NB4 (cell line): ENCODE measurements around the gene SCIMP.

Experiments
- DNase-seq: peaks from one replicate; pipeline ENCODE4 v3.0.0; 2010; ENCODE audit warnings: low read depth
- H3K4me3 ChIP-seq: one replicate; pipeline ENCODE4 v1.5.1; 2011; ENCODE audit warnings: mild to moderate bottlenecking, low read depth, low read length, moderate library complexity
- MYC ChIP-seq: IDR thresholded peaks from 2 replicates; pipeline ENCODE4 v1.6.1; 2011; ENCODE audit warnings: low read depth, low read length
- POLR2A ChIP-seq: IDR thresholded peaks from 2 replicates; pipeline ENCODE4 v1.6.1; 2011; ENCODE audit warnings: mild to moderate bottlenecking; ENCODE audit not compliant: insufficient read length; ENCODE audit errors: extremely low read depth
- TF ChIP-seq, protein P1 (sequence below): IDR thresholded peaks from 2 replicates; pipeline ENCODE4 v1.6.1; 2011; ENCODE audit warnings: low read depth, low read length
- TF ChIP-seq, protein P2 (sequence below): IDR thresholded peaks from one replicate; pipeline ENCODE4 v1.5.1; 2012; ENCODE audit warnings: low read depth, low read length

The SCIMP gene

DNA sequence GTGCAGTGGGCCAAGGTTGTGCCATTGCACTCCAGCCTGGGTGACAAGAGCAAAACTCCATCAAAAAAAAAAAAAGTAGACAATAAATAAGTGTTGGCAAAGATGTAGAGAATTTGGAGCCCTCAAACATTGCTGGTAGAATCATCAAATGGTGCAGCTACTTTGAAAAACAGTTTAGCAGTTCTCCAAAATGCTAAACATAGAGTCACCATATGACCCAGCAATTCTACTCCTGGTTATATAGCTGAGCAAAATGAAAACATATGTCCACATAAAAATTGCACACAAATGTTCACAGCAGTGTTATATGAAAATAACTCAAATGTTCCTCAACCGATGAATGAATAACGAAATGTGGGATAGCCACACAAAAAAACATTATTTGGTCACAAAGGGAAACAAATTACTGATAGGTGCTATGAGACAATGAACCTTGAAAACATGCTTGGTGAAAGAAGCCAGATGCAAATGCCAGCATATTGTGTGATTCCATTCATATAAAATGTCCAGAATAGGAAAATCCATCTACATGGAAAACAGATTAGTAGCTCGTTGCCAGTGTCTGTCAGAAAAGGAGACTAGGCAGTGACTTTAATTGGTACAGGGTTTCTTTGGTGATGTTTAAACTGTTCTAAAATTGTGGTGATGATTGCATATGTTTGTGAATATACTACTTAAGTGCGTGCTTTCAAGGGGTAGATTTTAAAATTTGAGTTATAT is 34.7 kb upstream of the SCIMP start:
- TF ChIP-seq, protein P1, sequence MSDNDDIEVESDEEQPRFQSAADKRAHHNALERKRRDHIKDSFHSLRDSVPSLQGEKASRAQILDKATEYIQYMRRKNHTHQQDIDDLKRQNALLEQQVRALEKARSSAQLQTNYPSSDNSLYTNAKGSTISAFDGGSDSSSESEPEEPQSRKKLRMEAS: no peak
- DNase-seq: no peak
- no peak overlapping the region for H3K4me3 ChIP-seq

DNA sequence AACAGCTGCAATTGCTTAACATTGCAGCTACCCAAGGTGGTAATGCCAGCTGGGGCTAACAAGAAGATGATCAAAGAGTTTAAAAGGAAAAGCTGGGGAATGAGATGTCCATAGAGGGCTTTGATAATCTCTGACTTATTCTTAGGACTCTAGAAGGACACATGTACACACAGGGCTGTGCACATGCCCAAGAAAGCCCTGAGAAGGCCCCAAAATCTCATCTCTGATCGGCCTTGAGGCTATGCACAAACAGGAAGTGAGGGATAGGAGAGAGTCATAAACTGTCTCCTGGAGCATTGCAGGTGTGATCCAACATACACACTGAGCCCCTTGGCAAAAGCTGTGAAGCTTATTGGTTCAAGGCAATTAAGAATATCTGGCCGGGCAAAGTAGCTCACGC is 30.2 kb upstream of the SCIMP start:
- TF ChIP-seq POLR2A (no peak), MYC (no peak)
- TF ChIP-seq, protein P1: 0 out of 2 replicates have a peak, but pooled peaks have one; percentile 4
- DNase-seq: peak; percentile 45
- H3K4me3 ChIP-seq: no peak overlapping the region

DNA sequence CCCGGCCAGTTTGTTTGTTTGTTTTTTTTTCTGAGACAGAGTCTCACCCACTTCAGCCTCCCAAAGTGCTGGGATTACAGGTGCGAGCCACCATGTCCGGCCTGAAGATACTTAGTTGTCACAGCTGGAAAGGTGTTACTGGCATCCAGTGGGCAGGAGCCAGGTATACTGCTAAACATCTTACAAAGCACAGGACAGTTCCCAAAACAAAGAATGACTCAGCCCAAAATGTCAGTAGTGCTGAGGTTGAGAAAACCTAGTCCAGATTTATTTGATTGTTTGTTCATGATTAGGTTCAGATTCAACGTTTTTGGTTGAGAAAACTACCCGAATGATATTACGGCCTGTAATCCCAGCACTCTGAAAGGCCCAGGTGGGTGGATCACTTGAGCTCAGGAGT is 28.8 kb upstream of the SCIMP start:
- no peak overlapping the region for H3K4me3 ChIP-seq
- no peak for DNase-seq
- TF ChIP-seq POLR2A (no peak), MYC (no peak)
- TF ChIP-seq, protein P2, sequence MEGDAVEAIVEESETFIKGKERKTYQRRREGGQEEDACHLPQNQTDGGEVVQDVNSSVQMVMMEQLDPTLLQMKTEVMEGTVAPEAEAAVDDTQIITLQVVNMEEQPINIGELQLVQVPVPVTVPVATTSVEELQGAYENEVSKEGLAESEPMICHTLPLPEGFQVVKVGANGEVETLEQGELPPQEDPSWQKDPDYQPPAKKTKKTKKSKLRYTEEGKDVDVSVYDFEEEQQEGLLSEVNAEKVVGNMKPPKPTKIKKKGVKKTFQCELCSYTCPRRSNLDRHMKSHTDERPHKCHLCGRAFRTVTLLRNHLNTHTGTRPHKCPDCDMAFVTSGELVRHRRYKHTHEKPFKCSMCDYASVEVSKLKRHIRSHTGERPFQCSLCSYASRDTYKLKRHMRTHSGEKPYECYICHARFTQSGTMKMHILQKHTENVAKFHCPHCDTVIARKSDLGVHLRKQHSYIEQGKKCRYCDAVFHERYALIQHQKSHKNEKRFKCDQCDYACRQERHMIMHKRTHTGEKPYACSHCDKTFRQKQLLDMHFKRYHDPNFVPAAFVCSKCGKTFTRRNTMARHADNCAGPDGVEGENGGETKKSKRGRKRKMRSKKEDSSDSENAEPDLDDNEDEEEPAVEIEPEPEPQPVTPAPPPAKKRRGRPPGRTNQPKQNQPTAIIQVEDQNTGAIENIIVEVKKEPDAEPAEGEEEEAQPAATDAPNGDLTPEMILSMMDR: no peak
- TF ChIP-seq, protein P1: no peak

DNA sequence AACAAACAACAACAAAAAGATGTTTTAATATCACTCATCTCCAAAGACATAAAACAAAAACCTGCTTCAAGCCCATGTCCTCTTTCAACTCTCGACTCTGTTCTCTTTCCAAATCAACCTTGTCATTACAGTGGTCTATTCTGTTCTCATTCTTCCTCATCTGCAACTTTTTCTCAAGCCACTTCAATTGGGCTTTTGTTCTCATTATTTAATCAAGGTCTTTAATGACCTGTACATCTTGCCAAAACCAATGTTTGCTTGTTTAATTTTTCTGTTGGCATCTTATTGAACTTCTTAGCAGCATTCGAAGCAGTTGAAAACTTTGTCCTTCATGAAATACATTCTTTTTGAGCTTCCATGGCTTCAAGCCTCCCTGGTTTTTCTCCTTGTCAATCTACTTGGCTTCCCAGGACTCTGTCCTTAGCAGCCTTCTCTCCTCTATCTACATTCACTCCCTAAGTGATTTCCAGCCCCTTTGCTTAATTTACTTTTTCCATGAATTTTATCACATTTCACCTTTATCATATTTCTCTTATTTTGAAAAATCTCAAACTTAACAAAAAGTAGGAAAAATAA is 27.8 kb upstream of the SCIMP start:
- TF ChIP-seq, protein P2: no peak
- TF ChIP-seq, protein P1: no peak
- TF ChIP-seq POLR2A: no peak
- no peak for TF ChIP-seq MYC
- H3K4me3 ChIP-seq: no peak overlapping the region
- no peak for DNase-seq

DNA sequence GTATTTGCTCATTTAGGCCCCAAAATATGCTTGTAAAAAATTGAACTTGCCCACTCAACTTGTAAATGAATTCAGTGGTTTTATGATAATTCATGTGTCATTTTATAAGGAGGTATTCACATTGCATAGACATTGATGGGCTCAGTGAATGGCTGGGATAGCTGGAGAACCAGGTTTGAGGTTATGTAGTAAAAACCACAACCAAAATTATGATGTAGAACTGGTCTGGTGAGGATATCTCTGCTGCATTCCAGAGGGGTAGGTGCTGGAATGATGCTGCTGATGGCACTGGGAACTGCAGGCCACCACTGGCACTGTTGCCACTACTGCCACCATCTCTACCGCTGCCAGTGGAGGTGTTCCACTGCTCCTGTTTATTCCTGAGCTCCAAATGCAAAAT is 25.9 kb upstream of the SCIMP start:
- TF ChIP-seq, protein P2: no peak
- TF ChIP-seq, protein P1: no peak
- no peak for TF ChIP-seq POLR2A
- no peak for TF ChIP-seq MYC
- no peak for DNase-seq
- no peak overlapping the region for H3K4me3 ChIP-seq

DNA sequence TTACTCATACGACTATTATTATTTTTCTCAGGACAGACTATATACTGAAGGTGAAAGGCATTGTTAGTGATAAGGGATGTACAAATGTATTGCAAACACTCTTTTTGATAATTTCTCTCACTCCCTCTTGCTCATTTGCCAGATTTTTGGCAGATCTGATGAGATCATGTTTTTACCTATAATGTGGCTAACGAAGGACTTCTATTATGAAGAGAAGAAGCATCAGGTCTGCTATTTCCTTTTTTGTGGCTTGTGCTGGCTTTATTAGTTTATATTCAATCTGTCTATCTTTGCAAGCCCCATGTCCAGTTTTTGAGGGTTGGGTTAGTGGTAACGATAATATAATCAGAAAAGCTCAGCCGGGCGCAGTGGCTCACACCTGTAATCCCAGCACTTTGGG is 22.5 kb upstream of the SCIMP start:
- H3K4me3 ChIP-seq: no peak overlapping the region
- TF ChIP-seq MYC (no peak), POLR2A (no peak)
- TF ChIP-seq, protein P1: no peak
- TF ChIP-seq, protein P2: no peak
- no peak for DNase-seq
